ENCODE results near the gene METTL25B.

DNA sequence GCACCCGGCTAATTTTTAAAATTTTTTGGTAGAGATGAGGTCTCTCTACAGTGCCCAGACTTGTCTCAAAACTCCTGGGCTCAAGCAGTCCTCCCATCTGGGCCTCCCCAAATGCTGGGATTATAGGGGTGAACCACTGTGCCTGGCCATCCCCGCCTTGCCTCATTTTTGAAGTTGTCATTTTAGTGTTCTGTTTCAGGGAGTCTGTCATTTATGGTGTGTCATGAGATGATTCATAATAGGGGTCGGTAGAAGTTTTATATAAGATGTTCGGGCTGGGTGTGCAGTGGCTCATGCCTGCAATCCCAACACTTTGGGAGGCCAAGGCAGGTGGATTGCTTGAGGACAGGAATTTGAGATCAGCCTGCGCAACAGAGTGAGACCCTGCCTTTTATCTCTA is 47.5 kb downstream of the METTL25B start:
- TF ChIP-seq, protein P1, sequence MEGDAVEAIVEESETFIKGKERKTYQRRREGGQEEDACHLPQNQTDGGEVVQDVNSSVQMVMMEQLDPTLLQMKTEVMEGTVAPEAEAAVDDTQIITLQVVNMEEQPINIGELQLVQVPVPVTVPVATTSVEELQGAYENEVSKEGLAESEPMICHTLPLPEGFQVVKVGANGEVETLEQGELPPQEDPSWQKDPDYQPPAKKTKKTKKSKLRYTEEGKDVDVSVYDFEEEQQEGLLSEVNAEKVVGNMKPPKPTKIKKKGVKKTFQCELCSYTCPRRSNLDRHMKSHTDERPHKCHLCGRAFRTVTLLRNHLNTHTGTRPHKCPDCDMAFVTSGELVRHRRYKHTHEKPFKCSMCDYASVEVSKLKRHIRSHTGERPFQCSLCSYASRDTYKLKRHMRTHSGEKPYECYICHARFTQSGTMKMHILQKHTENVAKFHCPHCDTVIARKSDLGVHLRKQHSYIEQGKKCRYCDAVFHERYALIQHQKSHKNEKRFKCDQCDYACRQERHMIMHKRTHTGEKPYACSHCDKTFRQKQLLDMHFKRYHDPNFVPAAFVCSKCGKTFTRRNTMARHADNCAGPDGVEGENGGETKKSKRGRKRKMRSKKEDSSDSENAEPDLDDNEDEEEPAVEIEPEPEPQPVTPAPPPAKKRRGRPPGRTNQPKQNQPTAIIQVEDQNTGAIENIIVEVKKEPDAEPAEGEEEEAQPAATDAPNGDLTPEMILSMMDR (IDR thresholded peaks at IDR 0.05; ENCODE audit: extremely low read depth in 1 of 2, insufficient read depth in 1 of 2, low read depth in 1 of 2, low read length in 2 of 2), result no peak
- TF ChIP-seq POLR2A (IDR thresholded peaks at IDR 0.05; ENCODE audit: low read depth, low read length) (no peak), MYC (IDR thresholded peaks at IDR 0.05; ENCODE audit: low read depth, low read length) (no peak), EZH2 (IDR thresholded peaks at IDR 0.05; ENCODE audit: borderline replicate concordance, low read depth, low read length, severe bottlenecking) (no peak), GATA2 (IDR thresholded peaks at IDR 0.05; ENCODE audit: insufficient read depth, insufficient read length, low read depth, low read length) (no peak), POLR2AphosphoS5 (IDR thresholded peaks at IDR 0.05; ENCODE audit: insufficient read depth, low read depth, low read length) (no peak)
- TF ChIP-seq, protein P2, sequence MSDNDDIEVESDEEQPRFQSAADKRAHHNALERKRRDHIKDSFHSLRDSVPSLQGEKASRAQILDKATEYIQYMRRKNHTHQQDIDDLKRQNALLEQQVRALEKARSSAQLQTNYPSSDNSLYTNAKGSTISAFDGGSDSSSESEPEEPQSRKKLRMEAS (IDR thresholded peaks at IDR 0.05; ENCODE audit: insufficient read depth, insufficient read length), result no peak

All from endothelial cell of umbilical vein (primary cell).